HepG2 (cell line): ENCODE results near the gene PGA4. TPM values are rescaled to one million over a fixed set of nuclear protein-coding genes. Genes with fewer than 3 reads are reported as not detected.

Experiments used
- ATAC-seq: fragments of 200-7000 bp; cut with Tn5 transposase; 3 replicates; pipeline ENCODE4 v1.9.1; 2020; ENCODE audit warnings: mild to moderate bottlenecking, moderate library complexity
- BruUV-seq: library from RNA; stranded (reverse); fragments of 400-500 nt; replicated peaks from 2 replicates; lab custom pipeline; 2021; lab: Mats Ljungman, UMichigan
- CTCF ChIA-PET: fragments of 300-600 bp; formaldehyde crosslinking; extraction: SDS; loops from one replicate; lab custom pipeline; 2021; ENCODE audit warnings: low total read pairs, inconsistent platforms, low intra/inter-chr PET ratio; lab: Yijun Ruan, JAX
- POLR2A ChIA-PET: fragments of 350-600 bp; sonication (Branson Sonifier 250); formaldehyde crosslinking; loops from one replicate; lab custom pipeline; 2020; ENCODE audit warnings: antibody characterized with exemption, inconsistent platforms; lab: Yijun Ruan, JAX
- DNase-seq: peaks from one replicate; pipeline ENCODE4 v3.0.0-alpha.2; 2015; ENCODE audit warnings: low spot score
- FAIRE-seq: peaks from 3 replicates; lab custom pipeline; 2011; peaks lifted over from hg19 to GRCh38; lab: Jason Lieb, UNC
- H2AFZ ChIP-seq: one replicate; pipeline ENCODE4 v1.6.1; 2011; ENCODE audit warnings: low read length, inconsistent platforms
- H3K27ac ChIP-seq: fragments of 300-600 bp; 3 replicates; pipeline ENCODE4 v1.8.0; 2011; ENCODE audit warnings: mixed run types, mild to moderate bottlenecking, mixed read lengths, low read length, inconsistent platforms; ENCODE audit not compliant: insufficient read depth; ENCODE audit errors: extremely low read length
- H3K27me3 ChIP-seq, 2 experiments: fragments of 200-600 bp in 1 of 2; 2 replicates in 1 of 2; 3 replicates in 1 of 2; pipeline versions ENCODE4 v1.6.0 to v1.8.0; 2011; ENCODE audit warnings: low read length in 2 of 2, mild to moderate bottlenecking in 2 of 2, moderate library complexity in 2 of 2, inconsistent platforms in 1 of 2; ENCODE audit not compliant: insufficient read depth in 2 of 2, control insufficient read depth in 1 of 2
- H3K36me3 ChIP-seq, 2 experiments: fragments of 200-600 bp in 1 of 2; replicated peaks in 1 of 2; 2 replicates in 1 of 2; 3 replicates in 1 of 2; pipeline versions ENCODE4 v1.5.1 to v1.8.0; 2011; ENCODE audit warnings: low read length in 2 of 2, inconsistent platforms in 1 of 2; ENCODE audit not compliant: insufficient read depth in 2 of 2, control insufficient read depth in 1 of 2
- H3K4me1 ChIP-seq: 2 replicates; pipeline ENCODE4 v1.5.1; 2012; ENCODE audit warnings: low read length, inconsistent platforms; ENCODE audit not compliant: insufficient read depth
- H3K4me2 ChIP-seq: 2 replicates; pipeline ENCODE4 v1.6.0; 2011; ENCODE audit warnings: low read depth, low read length, inconsistent platforms
- H3K4me3 ChIP-seq, 3 experiments: fragments of 200-600 bp in 1 of 3; sonication (generic), shearing (Covaris generic) in 1 of 3; replicated peaks in 1 of 3; 2 replicates each; pipeline ENCODE4 v1.5.1; 2011 to 2016; ENCODE audit warnings: low read length in 3 of 3, inconsistent platforms in 2 of 3, low read depth in 2 of 3, mild to moderate bottlenecking in 2 of 3, control low read depth in 1 of 3, mixed read lengths in 1 of 3; ENCODE audit not compliant: insufficient read depth in 1 of 3
- H3K79me2 ChIP-seq: one replicate; pipeline ENCODE4 v1.6.1; 2011; ENCODE audit warnings: low read length, inconsistent platforms; ENCODE audit not compliant: insufficient read depth
- H3K9ac ChIP-seq: 2 replicates; pipeline ENCODE4 v1.6.0; 2011; ENCODE audit warnings: mild to moderate bottlenecking, low read depth, low read length, inconsistent platforms; ENCODE audit not compliant: insufficient read depth
- H3K9me3 ChIP-seq: 2 replicates; pipeline ENCODE4 v1.5.1; 2012; ENCODE audit warnings: mild to moderate bottlenecking, low read length
- H4K20me1 ChIP-seq: 2 replicates; pipeline ENCODE4 v1.6.0; 2011; ENCODE audit warnings: inconsistent platforms, mild to moderate bottlenecking, low read length, moderate library complexity; ENCODE audit not compliant: insufficient read depth
- AGO2 ChIP-seq: fragments of 200-400 bp; formaldehyde crosslinking; optimal IDR thresholded peaks from 2 replicates; pipeline ENCODE3; 2017; ENCODE audit warnings: mild to moderate bottlenecking, low read depth, low read length, moderate library complexity
- HOXA3 ChIP-seq: sonication (generic); formaldehyde crosslinking; IDR thresholded peaks from 2 replicates; pipeline ENCODE4 v1.5.0; 2020; ENCODE audit warnings: missing genetic modification reagents
- WGBS: methylation state at CpG from one replicate; pipeline ENCODE4 v1.1.6; 2017; ENCODE audit warnings: low lambda C conversion rate; 5-methylcytosine and 5-hydroxymethylcytosine counted together
- in situ Hi-C: cut with HindIII; loops from 2 replicates; pipeline ENCODE4 v1.10.0; 2017; ENCODE audit warnings: low pct_unique_long_range_greater_than_20kb; ENCODE audit not compliant: extremely low pct_ligation_motif_present
- intact Hi-C: fragments of 100-400 bp; cut with micrococcal nuclease; formaldehyde crosslinking; loops from one replicate; pipeline ENCODE4 v1.10.0; 2022; ENCODE audit not compliant: unreplicated experiment
- polyA plus RNA-seq, 8 experiments: library from polyadenylated mRNA; depleted of rRNA in 3 of 8; stranded (reverse) in 7 of 8; unstranded in 1 of 8; fragments of >200 nt; fragmentation: Illumina TruSeq in 4 of 8; extraction: Trizol in 4 of 8; gene quantifications; 2 replicates each; pipeline versions ENCODE4 v1.2.1 to v1.2.3, GENCODE V29; 2011 to 2016; ENCODE audit warnings: low read depth in 4 of 8, missing spikeins in 1 of 8, mixed read lengths in 1 of 8; ENCODE audit not compliant: insufficient read depth in 1 of 8
- total RNA-seq, 5 experiments: library from RNA; depleted of rRNA; stranded (reverse); fragments of >200 nt; fragmentation: Illumina TruSeq; extraction: Trizol; gene quantifications; 2 replicates each; pipeline ENCODE4 v1.2.3, GENCODE V29; 2016; ENCODE audit warnings: low read depth in 1 of 5

Gene PGA4
- total and polyA plus RNA-seq, 2 of the 13 experiments (the other 11 are each of a cell fraction or from before 2014, with no cell fraction given), result not detected

DNA sequence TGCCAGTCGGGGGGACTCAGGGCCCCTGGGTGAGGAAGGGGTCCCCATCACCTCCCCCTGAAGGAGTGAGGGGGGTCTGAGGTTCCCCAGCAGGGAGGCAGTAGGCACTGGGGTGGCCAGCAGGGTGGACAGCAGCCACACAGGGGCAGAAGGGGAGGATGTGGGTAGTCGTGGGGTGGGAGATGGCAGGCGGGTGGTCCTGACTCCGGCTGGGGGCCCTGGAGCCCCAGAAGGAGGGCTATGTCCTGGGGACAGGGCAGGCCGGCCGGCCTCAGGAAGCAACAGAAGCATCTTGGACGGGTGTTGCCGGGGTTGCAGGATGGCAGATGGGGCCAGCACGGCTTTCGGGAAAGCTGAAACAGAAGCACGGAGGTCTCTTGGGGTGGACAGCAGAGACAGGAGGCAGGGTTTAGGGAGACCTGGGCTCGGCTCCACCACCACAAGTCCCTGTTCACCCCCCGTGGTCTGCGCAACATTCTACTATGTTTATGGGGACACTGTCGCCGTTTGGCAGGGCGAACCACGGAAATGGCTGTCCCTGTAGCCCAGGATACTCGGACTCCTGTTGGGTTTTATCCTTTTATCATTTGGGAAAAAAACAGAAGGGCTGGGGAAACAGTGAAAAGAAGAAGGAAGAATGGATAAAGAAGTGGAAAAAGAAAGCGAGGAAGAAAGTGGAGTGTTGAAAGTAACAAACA is 58.9 kb downstream of the PGA4 start:
- Histone ChIP-seq H3K27me3 (no peaks in the 10 kb centered on the region), H3K36me3 (peaks cover 52 to 88% of the 10 kb centered on the region in 2 experiments), H3K4me3 (no peak overlapping the region), H3K4me2 (no peak overlapping the region), H2AFZ (no peak overlapping the region), H3K4me1 (no peaks in the 10 kb centered on the region), H3K9ac (no peak overlapping the region), H3K9me3 (no peaks in the 10 kb centered on the region), H3K27ac (no peak overlapping the region), H4K20me1 (0 out of 2 replicates have a peak, but pooled peaks cover 5% of the 10 kb centered on the region), H3K79me2 (no peaks in the 10 kb centered on the region)
- ChIA-PET CTCF (no interaction called here), POLR2A (interaction anchor here (0.9 to 1.4 kb wide), 3 partner anchors 13 to 111 kb away, joined by 3 to 4 read pairs (median 3); partner anchors contain the start of gene TMEM216)
- in situ Hi-C loops, result no loop called here
- no peak for TF ChIP-seq HOXA3 (CRISPR knock-in tag)
- TF ChIP-seq AGO2, result peak; percentile 48
- intact Hi-C loops, result no loop called here
- no TSS peak for BruUV-seq
- FAIRE-seq (no peak), ATAC-seq (no peak), DNase-seq (no peak)
- WGBS, result 99% methylated on average over 15 of the region's 20 CpGs

Other genes with a start within 250 kb of the PGA4 start
- not detected in 2 replicates for gene CD5, start 119.9 kb upstream of the PGA4 start, total RNA-seq (2016; rRNA removed; fragmentation: Illumina TruSeq; extraction: Trizol)
- not detected in 2 replicates for gene CD5, start 119.9 kb upstream of the PGA4 start, polyA plus RNA-seq (2011; rRNA removed)
- 8.0 and 8.8 TPM in 2 replicates for gene VPS37C, start 60.9 kb upstream of the PGA4 start, total RNA-seq (2016; rRNA removed; fragmentation: Illumina TruSeq; extraction: Trizol)
- gene VPS37C, start 60.9 kb upstream of the PGA4 start, polyA plus RNA-seq (2011; rRNA removed), result 7.5 and 8.8 TPM in 2 replicates
- not detected in 2 replicates for gene PGA3, start 18.8 kb upstream of the PGA4 start, total RNA-seq (2016; rRNA removed; fragmentation: Illumina TruSeq; extraction: Trizol)
- gene PGA3, start 18.8 kb upstream of the PGA4 start, polyA plus RNA-seq (2011; rRNA removed), result not detected in 2 replicates
- gene PGA5, start 18.8 kb downstream of the PGA4 start, total RNA-seq (2016; rRNA removed; fragmentation: Illumina TruSeq; extraction: Trizol), result not detected in 2 replicates
- not detected in 2 replicates for gene PGA5, start 18.8 kb downstream of the PGA4 start, polyA plus RNA-seq (2011; rRNA removed)
- 10.4 and 27.6 TPM in 2 replicates for gene VWCE, start 73.0 kb downstream of the PGA4 start, total RNA-seq (2016; rRNA removed; fragmentation: Illumina TruSeq; extraction: Trizol)
- 58.3 and 59.7 TPM in 2 replicates for gene VWCE, start 73.0 kb downstream of the PGA4 start, polyA plus RNA-seq (2011; rRNA removed)
- 266 and 292 TPM in 2 replicates for gene DDB1, start 110.8 kb downstream of the PGA4 start, total RNA-seq (2016; rRNA removed; fragmentation: Illumina TruSeq; extraction: Trizol)
- gene DDB1, start 110.8 kb downstream of the PGA4 start, polyA plus RNA-seq (2011; rRNA removed), result 175 and 217 TPM in 2 replicates
- gene TKFC, start 110.9 kb downstream of the PGA4 start, total RNA-seq (2016; rRNA removed; fragmentation: Illumina TruSeq; extraction: Trizol), result 173 and 197 TPM in 2 replicates
- 147 and 237 TPM in 2 replicates for gene TKFC, start 110.9 kb downstream of the PGA4 start, polyA plus RNA-seq (2011; rRNA removed)
- 11.5 and 14.9 TPM in 2 replicates for gene CYB561A3, start 139.5 kb downstream of the PGA4 start, total RNA-seq (2016; rRNA removed; fragmentation: Illumina TruSeq; extraction: Trizol)
- gene CYB561A3, start 139.5 kb downstream of the PGA4 start, polyA plus RNA-seq (2011; rRNA removed), result 11.4 and 14.7 TPM in 2 replicates
- 29.7 and 43.5 TPM in 2 replicates for gene TMEM138, start 140.0 kb downstream of the PGA4 start, total RNA-seq (2016; rRNA removed; fragmentation: Illumina TruSeq; extraction: Trizol)
- gene TMEM138, start 140.0 kb downstream of the PGA4 start, polyA plus RNA-seq (2011; rRNA removed), result 51.0 and 61.0 TPM in 2 replicates
- 25.2 and 25.4 TPM in 2 replicates for gene TMEM216, start 170.2 kb downstream of the PGA4 start, total RNA-seq (2016; rRNA removed; fragmentation: Illumina TruSeq; extraction: Trizol)
- gene TMEM216, start 170.2 kb downstream of the PGA4 start, polyA plus RNA-seq (2011; rRNA removed), result 53.7 and 60.1 TPM in 2 replicates
- 29.4 and 34.1 TPM in 2 replicates for gene CPSF7, start 207.6 kb downstream of the PGA4 start, total RNA-seq (2016; rRNA removed; fragmentation: Illumina TruSeq; extraction: Trizol)
- 36.8 and 40.6 TPM in 2 replicates for gene CPSF7, start 207.6 kb downstream of the PGA4 start, polyA plus RNA-seq (2011; rRNA removed)
- 44.2 and 53.3 TPM in 2 replicates for gene SDHAF2, start 207.8 kb downstream of the PGA4 start, total RNA-seq (2016; rRNA removed; fragmentation: Illumina TruSeq; extraction: Trizol)
- gene SDHAF2, start 207.8 kb downstream of the PGA4 start, polyA plus RNA-seq (2011; rRNA removed), result 70.4 and 70.5 TPM in 2 replicates